GM20000 (cell line): Measurements from ENCODE around the gene LPCAT1.
A peak's percentile ranks its signal among the peaks of the same experiment; 100 is the strongest.

Experiments used
- DNase-seq: peaks from one replicate; pipeline ENCODE4 v3.0.0; 2012; ENCODE audit warnings: low spot score
- TF ChIP-seq, protein P1 (sequence below): IDR thresholded peaks from 2 replicates; pipeline ENCODE4 v1.5.1; 2012; ENCODE audit warnings: mild to moderate bottlenecking, control low read depth; ENCODE audit errors: extremely low read depth, missing control alignments

LPCAT1 gene

DNA sequence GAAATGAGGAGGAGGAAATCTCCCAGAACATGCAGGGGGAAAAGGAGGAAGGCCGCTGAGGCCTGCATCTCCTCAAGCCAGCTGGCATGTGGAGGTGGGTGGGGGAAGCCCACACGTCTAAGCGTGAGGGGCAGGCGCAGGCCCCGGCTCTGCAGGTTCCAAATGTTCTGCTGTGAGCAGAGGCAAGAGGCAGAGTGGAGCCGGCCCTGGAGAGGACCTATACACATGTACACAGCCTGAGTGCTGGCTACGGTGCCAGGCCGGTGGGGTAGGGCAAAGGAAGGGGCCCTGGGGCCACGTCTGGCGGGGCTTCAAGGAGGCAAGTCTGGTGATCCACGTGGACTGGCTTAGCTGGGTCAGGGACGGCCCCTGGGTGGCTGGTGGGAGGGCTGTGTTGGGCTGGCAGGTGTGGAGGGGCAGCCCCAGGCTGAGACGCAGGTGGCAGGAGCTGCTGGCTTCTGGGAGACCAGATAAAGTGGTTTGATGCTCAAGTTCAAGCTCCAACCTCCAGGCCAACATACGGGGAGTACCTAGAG is 26.4 kb downstream of the LPCAT1 start:
- TF ChIP-seq, protein P1, sequence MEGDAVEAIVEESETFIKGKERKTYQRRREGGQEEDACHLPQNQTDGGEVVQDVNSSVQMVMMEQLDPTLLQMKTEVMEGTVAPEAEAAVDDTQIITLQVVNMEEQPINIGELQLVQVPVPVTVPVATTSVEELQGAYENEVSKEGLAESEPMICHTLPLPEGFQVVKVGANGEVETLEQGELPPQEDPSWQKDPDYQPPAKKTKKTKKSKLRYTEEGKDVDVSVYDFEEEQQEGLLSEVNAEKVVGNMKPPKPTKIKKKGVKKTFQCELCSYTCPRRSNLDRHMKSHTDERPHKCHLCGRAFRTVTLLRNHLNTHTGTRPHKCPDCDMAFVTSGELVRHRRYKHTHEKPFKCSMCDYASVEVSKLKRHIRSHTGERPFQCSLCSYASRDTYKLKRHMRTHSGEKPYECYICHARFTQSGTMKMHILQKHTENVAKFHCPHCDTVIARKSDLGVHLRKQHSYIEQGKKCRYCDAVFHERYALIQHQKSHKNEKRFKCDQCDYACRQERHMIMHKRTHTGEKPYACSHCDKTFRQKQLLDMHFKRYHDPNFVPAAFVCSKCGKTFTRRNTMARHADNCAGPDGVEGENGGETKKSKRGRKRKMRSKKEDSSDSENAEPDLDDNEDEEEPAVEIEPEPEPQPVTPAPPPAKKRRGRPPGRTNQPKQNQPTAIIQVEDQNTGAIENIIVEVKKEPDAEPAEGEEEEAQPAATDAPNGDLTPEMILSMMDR = no peak
- DNase-seq = no peak

DNA sequence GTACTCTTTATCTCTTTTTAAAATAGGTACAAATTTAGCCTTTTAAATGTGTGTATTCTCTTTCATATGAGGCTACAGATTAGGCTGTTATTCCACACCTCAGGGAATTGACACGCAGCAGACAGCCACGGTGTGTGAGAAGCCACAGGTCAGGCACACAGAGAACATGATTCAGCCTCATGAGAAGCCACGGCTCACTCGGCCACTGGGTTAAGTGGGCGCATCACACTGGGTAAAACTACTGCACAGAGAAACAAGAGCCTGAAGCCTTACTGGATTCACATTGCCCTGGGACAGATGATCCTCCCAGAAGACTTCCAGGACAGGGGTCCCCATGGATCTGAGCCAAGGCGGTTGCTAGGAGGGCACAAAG is 28.2 kb downstream of the LPCAT1 start:
- no peak for DNase-seq

DNA sequence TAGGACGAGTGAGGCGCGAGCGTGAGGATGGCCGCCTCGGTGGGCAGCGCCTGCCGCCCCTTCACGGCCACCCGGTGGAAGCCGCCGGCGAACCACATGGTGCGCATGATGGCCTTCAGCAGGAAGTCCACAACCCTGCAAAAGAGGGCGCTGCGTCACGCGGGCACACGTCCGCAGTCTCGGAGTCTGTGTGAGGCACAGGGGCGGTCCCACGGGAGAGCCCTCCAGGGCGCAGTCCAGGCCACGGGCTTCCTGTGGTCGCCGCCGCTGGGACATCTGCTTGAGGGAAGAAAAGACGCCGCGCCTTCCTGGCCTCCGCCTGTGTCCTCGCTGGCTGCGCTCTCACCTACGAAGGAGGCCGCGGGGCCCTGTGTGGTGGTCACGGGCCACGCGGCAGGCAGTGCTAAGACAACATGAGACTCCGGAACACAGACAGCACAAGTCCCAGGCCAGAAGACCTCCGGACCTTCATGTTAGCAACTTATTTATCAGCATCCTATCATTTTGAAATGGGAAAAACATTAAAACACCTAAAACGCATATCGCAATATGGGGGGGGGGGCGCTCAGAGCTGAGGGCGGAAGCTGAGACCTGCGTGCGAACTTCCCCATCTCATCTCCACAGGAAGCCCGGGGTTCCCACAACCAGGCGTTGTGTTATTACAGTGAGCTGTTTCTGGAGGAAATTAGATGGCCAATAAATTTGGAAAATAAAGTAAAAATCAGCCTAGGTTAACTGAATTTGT is 28.8 kb downstream of the LPCAT1 start:
- peak; percentile 69 for DNase-seq
- TF ChIP-seq, protein P1 = peak; percentile 41

More for the DNA sequence above, 28.2 kb downstream of the LPCAT1 start:
- TF ChIP-seq, protein P1 = no peak

DNA sequence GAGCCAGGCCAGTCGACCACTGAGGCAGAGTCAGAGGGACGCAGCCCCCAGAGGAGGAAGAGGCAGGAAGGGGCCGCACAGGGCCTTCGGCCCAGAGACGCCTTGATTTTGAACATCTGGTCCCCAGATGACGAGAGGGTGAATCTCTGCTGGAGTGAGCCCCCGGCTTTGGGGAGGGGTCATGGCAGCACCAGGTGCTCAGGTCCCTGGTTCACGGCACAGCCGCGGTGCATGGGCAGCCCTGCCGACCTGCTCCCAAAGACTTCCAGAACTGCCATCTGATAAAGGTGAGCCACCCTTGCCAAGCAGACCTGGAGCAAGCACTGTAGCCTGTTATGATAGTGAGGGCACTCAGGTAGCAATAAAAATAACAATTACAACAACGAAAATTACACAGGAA is 29.8 kb downstream of the LPCAT1 start:
- no peak for DNase-seq
- TF ChIP-seq, protein P1 = no peak

DNA sequence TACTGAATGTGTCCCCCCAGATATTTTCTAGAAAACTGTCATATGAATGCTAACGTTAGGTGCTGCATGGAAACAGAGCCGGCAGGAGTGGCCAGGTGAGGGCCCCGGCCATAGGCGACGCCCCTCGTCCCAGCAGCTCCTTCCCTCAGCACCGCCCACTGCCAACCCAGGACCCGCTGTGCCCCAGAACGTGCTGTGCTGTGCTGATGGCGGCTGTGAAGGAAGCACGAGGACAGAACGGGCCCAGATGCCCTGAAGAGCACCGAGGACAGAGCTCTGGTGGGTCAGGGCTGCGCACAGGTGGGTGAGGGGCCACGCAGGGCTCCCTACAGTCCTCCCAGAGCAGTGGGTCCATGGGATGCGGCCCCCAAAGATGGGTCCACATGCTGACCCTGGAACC is 30.3 kb downstream of the LPCAT1 start:
- TF ChIP-seq, protein P1 = no peak
- no peak for DNase-seq

DNA sequence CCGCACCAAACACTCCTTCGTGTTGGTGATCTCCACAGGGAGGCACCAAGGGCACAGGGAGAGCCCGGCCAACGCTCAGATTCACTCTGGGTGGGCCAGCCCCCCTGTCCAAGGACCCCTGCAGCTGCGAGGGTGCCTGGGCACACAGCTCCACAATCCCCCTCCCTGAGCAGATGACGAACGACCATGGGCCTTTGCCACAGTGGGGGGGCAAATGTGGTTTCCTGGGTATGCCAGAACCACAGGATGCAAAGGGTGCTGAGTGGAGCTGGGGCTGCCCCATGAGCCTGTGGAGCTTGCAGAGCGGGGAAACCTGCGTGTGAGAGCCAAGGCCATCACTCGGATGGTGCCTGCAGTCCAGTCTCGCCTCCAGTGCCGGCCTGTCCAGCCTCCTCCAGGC is 31.0 kb downstream of the LPCAT1 start:
- TF ChIP-seq, protein P1 = no peak
- no peak for DNase-seq

DNA sequence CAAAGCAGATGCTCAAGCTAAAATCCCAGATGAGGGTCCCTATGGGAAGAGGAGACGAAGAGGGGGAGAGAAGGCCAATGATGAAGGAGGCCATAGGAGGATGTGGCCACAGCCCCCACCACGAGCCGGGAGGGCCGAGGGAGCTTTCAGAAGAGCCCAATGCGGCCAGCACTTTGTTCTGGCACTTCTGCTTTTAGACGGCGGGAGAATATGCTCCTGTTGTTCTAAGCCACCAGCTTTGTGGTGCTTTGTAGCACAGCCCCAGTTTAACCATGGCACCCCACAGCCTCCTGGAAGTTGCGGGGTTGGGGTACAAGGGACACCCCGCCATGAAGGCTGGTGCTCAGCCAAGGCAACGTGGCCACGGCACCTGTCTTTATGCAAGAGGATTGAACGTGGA is 33.4 kb downstream of the LPCAT1 start:
- TF ChIP-seq, protein P1 = no peak
- DNase-seq = no peak
